ENCODE data around the gene PPP1R16B.

PPP1R16B gene

DNA sequence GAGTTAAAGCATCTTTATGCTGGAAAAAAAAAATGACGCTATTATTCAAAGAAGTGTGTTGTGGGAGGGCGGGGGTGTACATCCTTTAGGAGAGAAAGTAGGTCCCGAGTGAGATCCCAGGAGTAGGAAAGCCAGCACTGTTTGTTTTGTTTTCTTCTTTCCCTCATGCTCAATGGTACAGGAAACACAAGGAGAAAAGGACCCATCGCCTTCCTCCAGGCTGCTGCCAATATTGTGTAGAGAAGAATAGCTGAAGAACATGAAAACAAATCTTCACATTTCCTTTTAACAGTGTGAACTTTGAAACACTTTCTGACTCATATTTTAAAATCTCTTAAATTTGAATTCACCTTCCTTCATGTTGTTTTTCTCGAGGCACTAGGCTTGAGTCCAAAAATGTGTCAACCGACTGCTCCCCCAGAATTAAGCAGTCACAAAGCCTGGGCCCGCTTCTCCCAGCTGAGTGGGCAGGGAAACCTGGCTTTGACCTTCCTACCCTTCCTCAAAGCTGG, 22.3 kb downstream of the PPP1R16B start:
- Histone ChIP-seq H3K4me1 (ENCODE audit: control insufficient read depth, insufficient read depth, low read length) (no peaks in the 10 kb centered on the region), H3K9me3 (ENCODE audit: control insufficient read depth, insufficient read depth, low read depth, low read length) (no peaks in the 10 kb centered on the region), H3K27ac (ENCODE audit: extremely low read depth, low read depth, low read length) (no peak overlapping the region), H3K4me3 (ENCODE audit: low read depth, low read length) (no peak overlapping the region), H3K36me3 (ENCODE audit: control insufficient read depth in 2 of 2, insufficient read depth in 1 of 2, low read length in 2 of 2) (no peaks in the 10 kb centered on the region)
- CTCF ChIA-PET, result interaction anchor here (1.0 to 1.7 kb wide), 3 partner anchors 37 to 169 kb away, joined by 3 to 6 read pairs (median 3); no protein-coding TSS in a partner anchor
- TF ChIP-seq, protein P1, sequence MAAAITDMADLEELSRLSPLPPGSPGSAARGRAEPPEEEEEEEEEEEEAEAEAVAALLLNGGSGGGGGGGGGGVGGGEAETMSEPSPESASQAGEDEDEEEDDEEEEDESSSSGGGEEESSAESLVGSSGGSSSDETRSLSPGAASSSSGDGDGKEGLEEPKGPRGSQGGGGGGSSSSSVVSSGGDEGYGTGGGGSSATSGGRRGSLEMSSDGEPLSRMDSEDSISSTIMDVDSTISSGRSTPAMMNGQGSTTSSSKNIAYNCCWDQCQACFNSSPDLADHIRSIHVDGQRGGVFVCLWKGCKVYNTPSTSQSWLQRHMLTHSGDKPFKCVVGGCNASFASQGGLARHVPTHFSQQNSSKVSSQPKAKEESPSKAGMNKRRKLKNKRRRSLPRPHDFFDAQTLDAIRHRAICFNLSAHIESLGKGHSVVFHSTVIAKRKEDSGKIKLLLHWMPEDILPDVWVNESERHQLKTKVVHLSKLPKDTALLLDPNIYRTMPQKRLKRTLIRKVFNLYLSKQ (tag by site-specific recombination; IDR thresholded peaks at IDR 0.05; ENCODE audit: borderline replicate concordance), result no peak
- TF ChIP-seq ZNF416 (tag by site-specific recombination; IDR thresholded peaks at IDR 0.05) (no peak), ZNF514 (tag by site-specific recombination; IDR thresholded peaks at IDR 0.05) (no peak), ZNF394 (tag by site-specific recombination; IDR thresholded peaks at IDR 0.05; ENCODE audit: borderline replicate concordance) (no peak), EGR2 (tag by site-specific recombination; IDR thresholded peaks at IDR 0.05; ENCODE audit: low read depth) (0 out of 2 replicates have a peak, but pooled peaks have one; percentile 7)
- POLR2A ChIA-PET, result no interaction called here

DNA sequence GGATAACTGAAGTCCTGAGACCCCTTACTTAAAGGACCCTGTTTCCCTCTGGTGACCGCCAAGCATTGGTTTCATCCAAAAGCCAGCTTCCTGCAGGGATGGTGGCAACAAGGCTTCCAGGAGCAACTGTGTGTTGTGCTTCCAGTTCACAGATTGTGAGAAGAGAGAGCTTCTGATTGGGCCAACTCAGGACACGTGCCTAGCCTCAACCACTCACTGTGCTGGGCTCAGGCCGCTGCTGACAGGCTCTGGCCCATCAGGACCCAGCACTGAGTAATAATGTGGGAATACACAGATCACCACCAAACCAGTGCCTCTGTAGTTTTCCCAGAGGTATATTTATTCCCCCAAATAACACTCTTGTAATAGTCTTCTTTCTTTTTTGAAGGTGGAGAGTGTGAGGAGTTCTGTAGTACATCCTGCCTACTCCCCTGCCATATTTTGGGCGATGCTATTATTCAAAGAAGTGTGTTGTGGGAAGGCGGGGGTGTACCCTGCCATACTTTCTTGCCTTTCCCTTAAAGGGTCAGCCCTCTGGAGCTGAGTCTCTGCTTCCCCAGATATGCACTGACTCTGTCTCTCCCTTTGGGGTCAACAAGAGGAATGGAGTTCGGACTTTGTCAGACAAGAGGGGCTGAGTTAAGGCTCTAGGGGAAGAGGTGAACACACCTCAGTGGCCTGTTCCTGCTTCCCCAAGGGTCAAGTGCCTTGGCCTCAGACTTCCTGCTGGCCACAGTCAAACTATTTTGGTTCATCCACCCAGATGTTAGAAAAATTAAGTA, 23.2 kb downstream of the PPP1R16B start:
- Histone ChIP-seq H3K27ac (ENCODE audit: extremely low read depth, low read depth, low read length) (no peak overlapping the region), H3K36me3 (ENCODE audit: control insufficient read depth in 2 of 2, insufficient read depth in 1 of 2, low read length in 2 of 2) (no peaks in the 10 kb centered on the region), H3K4me1 (ENCODE audit: control insufficient read depth, insufficient read depth, low read length) (no peaks in the 10 kb centered on the region), H3K9me3 (ENCODE audit: control insufficient read depth, insufficient read depth, low read depth, low read length) (no peaks in the 10 kb centered on the region), H3K4me3 (ENCODE audit: low read depth, low read length) (no peak overlapping the region)
- CTCF ChIA-PET, result interaction anchor here (1.0 kb wide), 1 partner anchor 170 kb away, joined by 3 read pairs; no protein-coding TSS in a partner anchor
- POLR2A ChIA-PET, result no interaction called here
- TF ChIP-seq ZNF221 (tag by site-specific recombination; IDR thresholded peaks at IDR 0.05; ENCODE audit: borderline replicate concordance) (no peak), ZNF670 (tag by site-specific recombination; IDR thresholded peaks at IDR 0.05; ENCODE audit: low read depth) (no peak), ZNF777 (tag by site-specific recombination; IDR thresholded peaks at IDR 0.05; ENCODE audit: borderline replicate concordance) (no peak), MEIS1 (CRISPR knock-in tag; IDR thresholded peaks at IDR 0.05; ENCODE audit: borderline replicate concordance) (no peak), KLF7 (tag by site-specific recombination; IDR thresholded peaks at IDR 0.05; ENCODE audit: borderline replicate concordance) (no peak), ZNF23 (tag by site-specific recombination; IDR thresholded peaks at IDR 0.05; ENCODE audit: borderline replicate concordance) (no peak), ZNF585B (tag by site-specific recombination; IDR thresholded peaks at IDR 0.05) (no peak), ZNF555 (tag by site-specific recombination; conservative IDR thresholded peaks at IDR 0.05) (no peak), ZIC2 (tag by site-specific recombination; IDR thresholded peaks at IDR 0.05) (no peak), ZNF596 (tag by site-specific recombination; IDR thresholded peaks at IDR 0.05) (no peak), GLIS1 (tag by site-specific recombination; IDR thresholded peaks at IDR 0.05) (no peak)
- TF ChIP-seq, protein P2, sequence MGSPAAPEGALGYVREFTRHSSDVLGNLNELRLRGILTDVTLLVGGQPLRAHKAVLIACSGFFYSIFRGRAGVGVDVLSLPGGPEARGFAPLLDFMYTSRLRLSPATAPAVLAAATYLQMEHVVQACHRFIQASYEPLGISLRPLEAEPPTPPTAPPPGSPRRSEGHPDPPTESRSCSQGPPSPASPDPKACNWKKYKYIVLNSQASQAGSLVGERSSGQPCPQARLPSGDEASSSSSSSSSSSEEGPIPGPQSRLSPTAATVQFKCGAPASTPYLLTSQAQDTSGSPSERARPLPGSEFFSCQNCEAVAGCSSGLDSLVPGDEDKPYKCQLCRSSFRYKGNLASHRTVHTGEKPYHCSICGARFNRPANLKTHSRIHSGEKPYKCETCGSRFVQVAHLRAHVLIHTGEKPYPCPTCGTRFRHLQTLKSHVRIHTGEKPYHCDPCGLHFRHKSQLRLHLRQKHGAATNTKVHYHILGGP (tag by site-specific recombination; IDR thresholded peaks at IDR 0.05), result no peak
- TF ChIP-seq, protein P3, sequence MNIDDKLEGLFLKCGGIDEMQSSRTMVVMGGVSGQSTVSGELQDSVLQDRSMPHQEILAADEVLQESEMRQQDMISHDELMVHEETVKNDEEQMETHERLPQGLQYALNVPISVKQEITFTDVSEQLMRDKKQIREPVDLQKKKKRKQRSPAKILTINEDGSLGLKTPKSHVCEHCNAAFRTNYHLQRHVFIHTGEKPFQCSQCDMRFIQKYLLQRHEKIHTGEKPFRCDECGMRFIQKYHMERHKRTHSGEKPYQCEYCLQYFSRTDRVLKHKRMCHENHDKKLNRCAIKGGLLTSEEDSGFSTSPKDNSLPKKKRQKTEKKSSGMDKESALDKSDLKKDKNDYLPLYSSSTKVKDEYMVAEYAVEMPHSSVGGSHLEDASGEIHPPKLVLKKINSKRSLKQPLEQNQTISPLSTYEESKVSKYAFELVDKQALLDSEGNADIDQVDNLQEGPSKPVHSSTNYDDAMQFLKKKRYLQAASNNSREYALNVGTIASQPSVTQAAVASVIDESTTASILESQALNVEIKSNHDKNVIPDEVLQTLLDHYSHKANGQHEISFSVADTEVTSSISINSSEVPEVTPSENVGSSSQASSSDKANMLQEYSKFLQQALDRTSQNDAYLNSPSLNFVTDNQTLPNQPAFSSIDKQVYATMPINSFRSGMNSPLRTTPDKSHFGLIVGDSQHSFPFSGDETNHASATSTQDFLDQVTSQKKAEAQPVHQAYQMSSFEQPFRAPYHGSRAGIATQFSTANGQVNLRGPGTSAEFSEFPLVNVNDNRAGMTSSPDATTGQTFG (tag by site-specific recombination; IDR thresholded peaks at IDR 0.05; ENCODE audit: borderline replicate concordance), result no peak
- TF ChIP-seq, protein P4, sequence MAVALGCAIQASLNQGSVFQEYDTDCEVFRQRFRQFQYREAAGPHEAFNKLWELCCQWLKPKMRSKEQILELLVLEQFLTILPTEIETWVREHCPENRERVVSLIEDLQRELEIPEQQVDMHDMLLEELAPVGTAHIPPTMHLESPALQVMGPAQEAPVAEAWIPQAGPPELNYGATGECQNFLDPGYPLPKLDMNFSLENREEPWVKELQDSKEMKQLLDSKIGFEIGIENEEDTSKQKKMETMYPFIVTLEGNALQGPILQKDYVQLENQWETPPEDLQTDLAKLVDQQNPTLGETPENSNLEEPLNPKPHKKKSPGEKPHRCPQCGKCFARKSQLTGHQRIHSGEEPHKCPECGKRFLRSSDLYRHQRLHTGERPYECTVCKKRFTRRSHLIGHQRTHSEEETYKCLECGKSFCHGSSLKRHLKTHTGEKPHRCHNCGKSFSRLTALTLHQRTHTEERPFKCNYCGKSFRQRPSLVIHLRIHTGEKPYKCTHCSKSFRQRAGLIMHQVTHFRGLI (tag by site-specific recombination; IDR thresholded peaks at IDR 0.05), result no peak
- TF ChIP-seq, protein P5, sequence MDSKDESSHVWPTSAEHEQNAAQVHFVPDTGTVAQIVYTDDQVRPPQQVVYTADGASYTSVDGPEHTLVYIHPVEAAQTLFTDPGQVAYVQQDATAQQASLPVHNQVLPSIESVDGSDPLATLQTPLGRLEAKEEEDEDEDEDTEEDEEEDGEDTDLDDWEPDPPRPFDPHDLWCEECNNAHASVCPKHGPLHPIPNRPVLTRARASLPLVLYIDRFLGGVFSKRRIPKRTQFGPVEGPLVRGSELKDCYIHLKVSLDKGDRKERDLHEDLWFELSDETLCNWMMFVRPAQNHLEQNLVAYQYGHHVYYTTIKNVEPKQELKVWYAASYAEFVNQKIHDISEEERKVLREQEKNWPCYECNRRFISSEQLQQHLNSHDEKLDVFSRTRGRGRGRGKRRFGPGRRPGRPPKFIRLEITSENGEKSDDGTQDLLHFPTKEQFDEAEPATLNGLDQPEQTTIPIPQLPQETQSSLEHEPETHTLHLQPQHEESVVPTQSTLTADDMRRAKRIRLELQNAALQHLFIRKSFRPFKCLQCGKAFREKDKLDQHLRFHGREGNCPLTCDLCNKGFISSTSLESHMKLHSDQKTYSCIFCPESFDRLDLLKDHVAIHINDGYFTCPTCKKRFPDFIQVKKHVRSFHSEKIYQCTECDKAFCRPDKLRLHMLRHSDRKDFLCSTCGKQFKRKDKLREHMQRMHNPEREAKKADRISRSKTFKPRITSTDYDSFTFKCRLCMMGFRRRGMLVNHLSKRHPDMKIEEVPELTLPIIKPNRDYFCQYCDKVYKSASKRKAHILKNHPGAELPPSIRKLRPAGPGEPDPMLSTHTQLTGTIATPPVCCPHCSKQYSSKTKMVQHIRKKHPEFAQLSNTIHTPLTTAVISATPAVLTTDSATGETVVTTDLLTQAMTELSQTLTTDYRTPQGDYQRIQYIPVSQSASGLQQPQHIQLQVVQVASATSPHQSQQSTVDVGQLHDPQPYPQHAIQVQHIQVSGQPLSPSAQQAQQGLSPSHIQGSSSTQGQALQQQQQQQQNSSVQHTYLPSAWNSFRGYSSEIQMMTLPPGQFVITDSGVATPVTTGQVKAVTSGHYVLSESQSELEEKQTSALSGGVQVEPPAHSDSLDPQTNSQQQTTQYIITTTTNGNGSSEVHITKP (tag by site-specific recombination; IDR thresholded peaks at IDR 0.05), result no peak
- TF ChIP-seq, protein P6, sequence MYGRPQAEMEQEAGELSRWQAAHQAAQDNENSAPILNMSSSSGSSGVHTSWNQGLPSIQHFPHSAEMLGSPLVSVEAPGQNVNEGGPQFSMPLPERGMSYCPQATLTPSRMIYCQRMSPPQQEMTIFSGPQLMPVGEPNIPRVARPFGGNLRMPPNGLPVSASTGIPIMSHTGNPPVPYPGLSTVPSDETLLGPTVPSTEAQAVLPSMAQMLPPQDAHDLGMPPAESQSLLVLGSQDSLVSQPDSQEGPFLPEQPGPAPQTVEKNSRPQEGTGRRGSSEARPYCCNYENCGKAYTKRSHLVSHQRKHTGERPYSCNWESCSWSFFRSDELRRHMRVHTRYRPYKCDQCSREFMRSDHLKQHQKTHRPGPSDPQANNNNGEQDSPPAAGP (tag by site-specific recombination; IDR thresholded peaks at IDR 0.05), result no peak
